Cardiac fibroblast (primary cell): ENCODE data around the gene HADHA.
"Not testable (repeated sequence)": the region's sequence is repeated elsewhere in the genome, so short reads cannot be mapped to it uniquely, and the experiment has no call there.

Source experiments
- DNase-seq, 2 donors: peaks; one replicate each; pipeline versions ENCODE4 v3.0.0 to v3.0.0-alpha.2; 2010; ENCODE audit warnings: low read depth in 2 of 2
- H3K4me3 ChIP-seq, 2 donors: replicated peaks in 1 of 2; 1 replicate in 1 of 2; 2 replicates in 1 of 2; pipeline ENCODE4 v1.5.1; 2011; ENCODE audit warnings: low read depth in 2 of 2, low read length in 2 of 2, mild to moderate bottlenecking in 2 of 2, moderate library complexity in 1 of 2
- CTCF ChIP-seq: IDR thresholded peaks from one replicate; pipeline ENCODE4 v1.5.1; 2011; ENCODE audit warnings: low read depth, mild to moderate bottlenecking, low read length, inconsistent platforms

HADHA gene

GRCh38 chr2:26172189-26172870 lies 72.1 kb downstream of the HADHA start:
- no peak for TF ChIP-seq CTCF
- no peak overlapping the region for H3K4me3 ChIP-seq
- no peak for DNase-seq

GRCh38 chr2:26170795-26171194 lies 73.6 kb downstream of the HADHA start:
- no peak for DNase-seq
- TF ChIP-seq CTCF, result no peak
- H3K4me3 ChIP-seq, result no peak overlapping the region

GRCh38 chr2:26169681-26170414 lies 74.6 kb downstream of the HADHA start:
- no peak for DNase-seq
- TF ChIP-seq CTCF, result no peak

GRCh38 chr2:26169226-26169625 lies 75.2 kb downstream of the HADHA start:
- DNase-seq, result no peak
- no peak overlapping the region for H3K4me3 ChIP-seq
- no peak for TF ChIP-seq CTCF

More at GRCh38 chr2:26169681-26170414, 74.6 kb downstream of the HADHA start:
- H3K4me3 ChIP-seq, result no peak overlapping the region

GRCh38 chr2:26168785-26169184 lies 75.6 kb downstream of the HADHA start:
- DNase-seq, result no peak
- no peak overlapping the region for H3K4me3 ChIP-seq
- no peak for TF ChIP-seq CTCF

- peak in 1 of 2 donors; percentile 49 for DNase-seq
- not testable (repeated sequence) for H3K4me3 ChIP-seq
These were observed 77.9 kb downstream of the HADHA start for GRCh38 chr2:26166541-26166940.

GRCh38 chr2:26165403-26165802 lies 79.0 kb downstream of the HADHA start:
- no peak overlapping the region for H3K4me3 ChIP-seq
- no peak for TF ChIP-seq CTCF
- no peak for DNase-seq
